Gastroesophageal sphincter (tissue), 4 donors: ENCODE measurements around the gene AXIN1. TPM values are rescaled to one million over a fixed set of nuclear protein-coding genes. Genes with fewer than 3 reads are reported as not detected.
A peak's percentile ranks its signal among the peaks of the same experiment; 100 is the strongest.

Experiments used
- ATAC-seq: fragments of 150-250 bp; one replicate; pipeline ENCODE4 v1.9.1; 2016; ENCODE audit warnings: mild to moderate bottlenecking, moderate library complexity
- H3K27ac ChIP-seq, 4 donors: fragments of 200-600 bp; sonication (generic) in 3 of 4; 1 replicate in 3 of 4; 2 replicates in 1 of 4; pipeline ENCODE4 v1.5.1; 2016 to 2019
- H3K27me3 ChIP-seq: fragments of 200-600 bp; sonication (generic); one replicate; pipeline ENCODE4 v1.5.1; 2019
- H3K36me3 ChIP-seq, 2 donors: fragments of 200-600 bp; sonication (generic); one replicate each; pipeline ENCODE4 v1.5.1; 2019; ENCODE audit warnings: control low read depth in 1 of 2
- H3K4me1 ChIP-seq, 3 donors: fragments of 200-600 bp; sonication (generic); 1 replicate in 2 of 3; 2 replicates in 1 of 3; pipeline ENCODE4 v1.5.1; 2016 to 2019; ENCODE audit warnings: control low read depth in 2 of 3
- H3K4me3 ChIP-seq, 2 donors: fragments of 200-600 bp; sonication (generic); one replicate each; pipeline ENCODE4 v1.5.1; 2019; ENCODE audit warnings: mild to moderate bottlenecking in 1 of 2, moderate library complexity in 1 of 2
- H3K9me3 ChIP-seq, 3 donors: fragments of 200-600 bp; sonication (generic); one replicate each; pipeline ENCODE4 v1.5.1; 2017 to 2019; ENCODE audit warnings: control low read depth in 2 of 3
- EP300 ChIP-seq: sonication (generic); formaldehyde crosslinking; IDR thresholded peaks from one replicate; pipeline ENCODE4 v1.6.1; 2017; ENCODE audit warnings: antibody characterized with exemption, mild to moderate bottlenecking
- POLR2A ChIP-seq, 2 donors: fragments of 450-650 bp; IDR thresholded peaks; one replicate each; pipeline ENCODE4 v1.6.1; 2017; ENCODE audit warnings: antibody characterized with exemption in 2 of 2, mild to moderate bottlenecking in 2 of 2, moderate library complexity in 1 of 2
- POLR2AphosphoS5 ChIP-seq: sonication (generic); formaldehyde crosslinking; IDR thresholded peaks from one replicate; pipeline ENCODE4 v1.6.1; 2017; ENCODE audit warnings: antibody characterized with exemption
- WGBS, 2 donors: methylation state at CpG; one replicate each; pipeline ENCODE4 v1.1.5; 2018; ENCODE audit warnings: low coverage in 1 of 2; 5-methylcytosine and 5-hydroxymethylcytosine counted together
- total RNA-seq, 4 donors: library from RNA; depleted of rRNA; stranded (reverse); fragments of >200 nt; gene quantifications; one replicate each; pipeline ENCODE4 v1.1.0, GENCODE V29; 2016
- TF ChIP-seq, protein P1 (sequence below), 4 experiments: fragments of 200-600 bp in 2 of 4; fragments of 450-650 bp in 2 of 4; sonication (generic) in 1 of 4; IDR thresholded peaks; one replicate each; pipeline ENCODE4 v1.5.1; 2017 to 2019; ENCODE audit warnings: antibody characterized with exemption in 4 of 4, mild to moderate bottlenecking in 2 of 4, moderate library complexity in 2 of 4

AXIN1 gene
- total RNA-seq, 4 donors from 2014 or later = 26.0 to 58.8 (median 32.9) TPM

DNA sequence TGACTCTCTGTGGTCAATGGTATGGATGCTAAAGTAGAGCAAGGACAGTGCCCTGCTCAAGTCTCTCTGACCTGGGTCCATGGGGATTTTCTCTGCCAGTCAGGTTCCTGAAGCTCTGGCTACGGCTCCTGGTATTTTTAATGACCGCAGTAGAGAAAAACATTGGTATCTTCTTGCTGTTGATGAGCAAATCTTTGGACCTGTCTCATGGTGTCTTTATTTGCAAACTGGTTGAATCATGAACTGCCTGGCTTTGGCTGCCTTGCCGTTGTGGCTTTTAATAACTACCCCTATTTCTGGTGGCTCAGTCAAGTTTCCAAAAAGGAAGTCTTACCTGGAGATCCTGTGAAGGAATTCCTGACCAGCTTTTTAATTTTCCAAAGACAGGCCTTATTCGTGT lies 109.2 kb downstream of the AXIN1 start:
- Histone ChIP-seq H3K4me3 (no peak overlapping the region), H3K27me3 (no peaks in the 10 kb centered on the region), H3K9me3 (no peaks in the 10 kb centered on the region), H3K27ac (peak overlapping the region in 1 of 4 donors; percentile 23), H3K4me1 (peaks cover 0 to 42% (median 0%) of the 10 kb centered on the region in 3 donors), H3K36me3 (peaks cover 0 to 12% of the 10 kb centered on the region in 2 donors)
- ATAC-seq = no peak
- WGBS, 2 donors = 67 to 83% methylated on average over 1 to 4 of the region's 4 CpGs
- TF ChIP-seq EP300 = no peak
- TF ChIP-seq, protein P1, sequence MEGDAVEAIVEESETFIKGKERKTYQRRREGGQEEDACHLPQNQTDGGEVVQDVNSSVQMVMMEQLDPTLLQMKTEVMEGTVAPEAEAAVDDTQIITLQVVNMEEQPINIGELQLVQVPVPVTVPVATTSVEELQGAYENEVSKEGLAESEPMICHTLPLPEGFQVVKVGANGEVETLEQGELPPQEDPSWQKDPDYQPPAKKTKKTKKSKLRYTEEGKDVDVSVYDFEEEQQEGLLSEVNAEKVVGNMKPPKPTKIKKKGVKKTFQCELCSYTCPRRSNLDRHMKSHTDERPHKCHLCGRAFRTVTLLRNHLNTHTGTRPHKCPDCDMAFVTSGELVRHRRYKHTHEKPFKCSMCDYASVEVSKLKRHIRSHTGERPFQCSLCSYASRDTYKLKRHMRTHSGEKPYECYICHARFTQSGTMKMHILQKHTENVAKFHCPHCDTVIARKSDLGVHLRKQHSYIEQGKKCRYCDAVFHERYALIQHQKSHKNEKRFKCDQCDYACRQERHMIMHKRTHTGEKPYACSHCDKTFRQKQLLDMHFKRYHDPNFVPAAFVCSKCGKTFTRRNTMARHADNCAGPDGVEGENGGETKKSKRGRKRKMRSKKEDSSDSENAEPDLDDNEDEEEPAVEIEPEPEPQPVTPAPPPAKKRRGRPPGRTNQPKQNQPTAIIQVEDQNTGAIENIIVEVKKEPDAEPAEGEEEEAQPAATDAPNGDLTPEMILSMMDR (IDR thresholded peaks at IDR 0.05) = no peak
- no peak for TF ChIP-seq POLR2A (IDR thresholded peaks at IDR 0.05)
- TF ChIP-seq POLR2AphosphoS5 = no peak

DNA sequence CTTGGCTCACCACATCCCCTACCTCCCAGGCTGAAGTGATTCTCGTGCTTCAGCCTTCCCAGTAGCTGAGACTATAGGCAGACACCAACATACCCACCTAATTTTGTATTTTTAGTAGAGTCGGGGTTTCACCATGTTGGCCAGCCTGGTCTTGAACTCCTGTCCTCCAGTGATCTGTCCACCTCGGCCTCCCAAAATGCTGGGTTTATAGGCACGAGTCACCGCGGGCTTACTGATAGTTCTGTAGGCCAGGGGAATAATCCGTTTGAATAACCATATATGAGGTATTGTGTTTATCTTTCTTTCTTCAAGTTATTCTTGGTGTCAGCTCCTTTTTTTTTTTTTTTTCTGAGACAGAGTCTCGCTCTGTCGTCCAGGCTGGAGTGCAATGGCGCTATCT lies 110.2 kb downstream of the AXIN1 start:
- WGBS, 2 donors = 32 to 77% methylated on average over 7 to 10 of the region's 10 CpGs

DNA sequence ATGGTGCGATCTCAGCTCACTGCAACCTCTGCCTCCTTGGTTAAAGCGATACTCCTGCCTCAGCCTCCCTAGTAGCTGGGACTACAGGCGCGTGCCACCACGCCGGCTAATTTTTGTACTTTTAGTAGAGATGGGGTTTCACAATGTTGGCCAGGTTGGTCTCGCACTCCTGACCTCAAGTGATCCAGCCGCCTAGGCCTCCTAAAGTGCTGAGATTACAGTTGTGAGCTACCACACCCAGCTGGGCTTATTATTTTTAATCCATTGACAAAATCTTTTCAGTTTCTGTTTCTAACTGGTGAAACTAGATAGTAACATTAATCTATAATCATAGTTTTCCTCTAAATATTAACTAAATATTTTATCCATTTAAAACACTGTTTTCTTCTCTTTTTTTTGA lies 112.0 kb downstream of the AXIN1 start:
- no peak for ATAC-seq
- Histone ChIP-seq H3K9me3 (no peaks in the 10 kb centered on the region), H3K27ac (peak overlapping the region in 2 of 4 donors; percentile 32 to 60), H3K4me1 (peaks cover 0 to 54% (median 7%) of the 10 kb centered on the region in 3 donors), H3K36me3 (no peaks in the 10 kb centered on the region), H3K4me3 (no peak overlapping the region), H3K27me3 (no peaks in the 10 kb centered on the region)
- TF ChIP-seq EP300 (no peak), POLR2A (IDR thresholded peaks at IDR 0.05) (no peak), POLR2AphosphoS5 (no peak)
- TF ChIP-seq, protein P1 (IDR thresholded peaks at IDR 0.05) = no peak
- WGBS, 2 donors = 85 to 100% methylated on average over 1 to 6 of the region's 8 CpGs

More for the DNA sequence above, 110.2 kb downstream of the AXIN1 start:
- no peak for ATAC-seq
- no peaks in the 10 kb centered on the region for H3K9me3 ChIP-seq
- peaks cover 0 to 42% (median 0%) of the 10 kb centered on the region in 3 donors for H3K4me1 ChIP-seq
- no peaks in the 10 kb centered on the region for H3K27me3 ChIP-seq
- H3K36me3 ChIP-seq = peaks cover 0 to 2% of the 10 kb centered on the region in 2 donors
- H3K27ac ChIP-seq = peak overlapping the region in 3 of 4 donors; percentile 48 to 55 (median 53)
- TF ChIP-seq, protein P1 (IDR thresholded peaks at IDR 0.05) = no peak
- TF ChIP-seq POLR2A (IDR thresholded peaks at IDR 0.05) (no peak), POLR2AphosphoS5 (no peak), EP300 (no peak)
- H3K4me3 ChIP-seq = no peak overlapping the region

DNA sequence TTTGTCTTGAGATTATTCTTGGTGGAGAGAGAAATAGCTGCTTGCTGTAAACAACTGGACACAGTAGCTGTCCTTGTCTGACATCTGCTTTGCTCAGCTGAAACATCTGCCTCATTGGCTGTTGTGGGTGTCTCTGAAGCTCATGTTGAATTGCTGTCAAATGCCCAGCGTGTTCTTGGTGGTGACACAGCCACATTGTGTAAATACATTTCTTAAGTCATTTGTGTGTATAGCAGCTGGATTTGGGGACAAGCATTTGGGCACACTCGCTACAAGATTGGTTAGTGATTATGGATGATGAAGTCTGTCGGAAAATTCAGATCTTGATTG lies 112.6 kb downstream of the AXIN1 start:
- no peak for ATAC-seq
- peaks cover 0 to 59% (median 8%) of the 10 kb centered on the region in 3 donors for H3K4me1 ChIP-seq

More for the DNA sequence above, 112.6 kb downstream of the AXIN1 start:
- Histone ChIP-seq H3K9me3 (no peaks in the 10 kb centered on the region), H3K27me3 (no peaks in the 10 kb centered on the region), H3K4me3 (no peak overlapping the region), H3K27ac (peak overlapping the region in 2 of 4 donors; percentile 32 to 60), H3K36me3 (no peaks in the 10 kb centered on the region)
- TF ChIP-seq, protein P1 (IDR thresholded peaks at IDR 0.05) = no peak
- no peak for TF ChIP-seq EP300
- no peak for TF ChIP-seq POLR2A (IDR thresholded peaks at IDR 0.05)
- TF ChIP-seq POLR2AphosphoS5 = no peak
- WGBS, 2 donors = 66 to 67% methylated on average over 3 of the region's 3 CpGs

Other genes with a start within 250 kb of the AXIN1 start
- gene NPRL3, start 214.1 kb downstream of the AXIN1 start, total RNA-seq = 10 to 100 TPM in 3 of 4 donors, 1 to 10 TPM in 1; 6.5 to 15.7 (median 13.9) TPM
- gene HBZ, start 200.1 kb downstream of the AXIN1 start, total RNA-seq = not detected
- 1 to 10 TPM in 1 of 4 donors, not detected in 3; 3.0 TPM for gene HBM, start 186.7 kb downstream of the AXIN1 start, total RNA-seq
- 10 to 100 TPM in 3 of 4 donors, not detected in 1; 40.9 to 72.6 (median 57.7) TPM for gene HBA2, start 179.8 kb downstream of the AXIN1 start, total RNA-seq
- 10 to 100 TPM in 3 of 4 donors, not detected in 1; 15.5 to 96.7 (median 53.1) TPM for gene HBA1, start 176.0 kb downstream of the AXIN1 start, total RNA-seq
- not detected for gene HBQ1, start 172.3 kb downstream of the AXIN1 start, total RNA-seq
- gene LUC7L, start 123.3 kb downstream of the AXIN1 start, total RNA-seq = 100 to 1,000 TPM in 1 of 4 donors, 10 to 100 TPM in 3; 34.7 to 112 (median 59.6) TPM
- 100 to 1,000 TPM in 2 of 4 donors, 10 to 100 TPM in 2; 54.5 to 123 (median 93.2) TPM for gene FAM234A, start 117.9 kb downstream of the AXIN1 start, total RNA-seq
- 10 to 100 TPM in 2 of 4 donors, 1 to 10 TPM in 2; 3.0 to 11.5 (median 10.1) TPM for gene RGS11, start 76.8 kb downstream of the AXIN1 start, total RNA-seq
- gene ARHGDIG, start 72.1 kb downstream of the AXIN1 start, total RNA-seq = 1 to 10 TPM; 1.2 to 2.7 (median 1.8) TPM
- gene PDIA2, start 69.6 kb downstream of the AXIN1 start, total RNA-seq = under 1 TPM in 2 of 4 donors, not detected in 2; 0.81 to 0.93 TPM
- 10 to 100 TPM; 47.7 to 93.5 (median 55.8) TPM for gene MRPL28, start 17.8 kb upstream of the AXIN1 start, total RNA-seq
- gene PGAP6, start 29.3 kb upstream of the AXIN1 start, total RNA-seq = 10 to 100 TPM; 19.9 to 47.6 (median 24.3) TPM
- gene NME4, start 44.5 kb upstream of the AXIN1 start, total RNA-seq = 100 to 1,000 TPM in 3 of 4 donors, 10 to 100 TPM in 1; 61.1 to 169 (median 136) TPM
- gene DECR2, start 49.2 kb upstream of the AXIN1 start, total RNA-seq = 10 to 100 TPM; 11.7 to 25.4 (median 19.9) TPM
- gene RAB11FIP3, start 72.9 kb upstream of the AXIN1 start, total RNA-seq = 10 to 100 TPM; 47.4 to 88.9 (median 58.6) TPM
- 10 to 100 TPM; 21.8 to 42.7 (median 29.2) TPM for gene CAPN15, start 175.0 kb upstream of the AXIN1 start, total RNA-seq
- gene PRR35, start 207.7 kb upstream of the AXIN1 start, total RNA-seq = not detected
- gene NHLRC4, start 214.3 kb upstream of the AXIN1 start, total RNA-seq = 1 to 10 TPM in 2 of 4 donors, under 1 TPM in 2; 0.47 to 2.9 (median 0.87) TPM
- gene PIGQ, start 217.2 kb upstream of the AXIN1 start, total RNA-seq = 10 to 100 TPM; 30.4 to 42.4 (median 36.8) TPM
- 10 to 100 TPM; 17.7 to 28.3 (median 22.1) TPM for gene RAB40C, start 237.3 kb upstream of the AXIN1 start, total RNA-seq